Posterior cingulate gyrus (tissue), 11 donors: ENCODE measurements around the gene SDF2.

ENCODE experiments used
- DNase-seq, 10 donors: peaks; one replicate each; pipeline versions ENCODE4 v3.0.0 to v3.0.0-alpha.2; 2020 to 2021; ENCODE audit warnings: mixed read lengths in 3 of 10
- intact Hi-C: fragments of 100-400 bp; cut with DNase I; formaldehyde crosslinking; loops from one replicate; pipeline ENCODE4 v1.15.1; 2023

SDF2 gene

DNA sequence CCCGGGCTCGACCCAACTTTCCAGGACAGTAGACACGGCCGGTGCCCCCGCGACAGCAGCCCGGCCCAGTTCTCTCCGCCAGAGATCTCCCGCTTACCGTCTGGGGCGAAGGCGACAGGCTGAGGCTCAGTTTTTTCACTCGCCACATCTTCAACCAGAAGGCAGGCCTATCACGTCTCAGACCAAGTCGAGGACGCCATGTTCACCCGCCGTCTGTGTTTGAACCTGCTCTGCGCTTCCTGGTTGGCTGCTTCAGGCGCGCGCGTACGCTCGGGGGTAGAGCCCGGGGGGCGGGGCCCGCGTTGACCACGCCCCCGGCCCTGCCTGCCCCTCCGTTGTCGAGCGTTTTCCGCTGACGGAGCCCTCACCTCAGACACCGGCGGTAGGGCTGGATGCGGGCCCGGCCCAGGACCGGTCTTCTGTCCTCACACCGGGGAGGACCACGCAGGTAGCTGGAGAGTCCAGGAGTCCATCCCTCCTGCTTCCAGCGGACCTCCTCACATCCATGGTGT lies 62.9 kb downstream of the SDF2 start, which contains the start of gene SPAG5:
TSS of gene SPAG5 (minus strand) at position 227 of the 512 bp plus-strand sequence. CDS start at position 148, 79 bp downstream.
- intact Hi-C loops = no loop called here
- DNase-seq = peak; percentile 77 to 99 (median 90)

DNA sequence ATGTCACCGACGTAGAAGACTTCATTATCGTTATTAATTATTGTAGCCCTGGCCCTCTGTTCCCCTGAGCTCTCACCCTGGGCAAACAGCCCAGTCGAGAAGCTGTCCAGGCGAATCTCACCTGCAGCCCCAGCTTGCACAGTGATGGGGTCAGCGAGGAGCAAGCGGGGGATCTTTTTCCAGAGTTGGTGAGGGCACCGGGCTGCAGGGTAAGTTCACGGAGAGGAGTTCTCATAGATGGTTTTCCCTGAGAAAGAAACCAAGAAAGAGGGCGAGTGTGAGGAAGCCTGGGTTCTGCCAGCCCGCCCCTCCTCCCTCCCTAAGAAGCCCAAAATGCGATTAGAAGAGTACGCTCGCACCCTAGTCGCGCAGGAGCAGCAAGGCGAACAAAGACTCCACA lies 63.3 kb downstream of the SDF2 start:
- intact Hi-C loops = no loop called here
- DNase-seq = no peak
